ENCODE results near the gene MTMR10.

GRCh38 chr15:30896211-30896606 is 95.2 kb downstream of the MTMR10 start:
- TF ChIP-seq CTCF (IDR thresholded peaks at IDR 0.05) (no peak), POLR2AphosphoS5 (IDR thresholded peaks at IDR 0.05) (no peak), POLR2A (IDR thresholded peaks at IDR 0.05) (no peak), EP300 (IDR thresholded peaks at IDR 0.05) (no peak)
